Measurements from ENCODE around the gene CHML.
"Not testable (repeated sequence)": the region's sequence is repeated elsewhere in the genome, so short reads cannot be mapped to it uniquely, and the experiment has no call there.

CHML gene

GRCh38 chr1:241640149-241640866 is at the start of gene CHML, which contains the start of gene OPN3:
TSS of gene CHML (minus strand) at chr1:241640369. CDS start at chr1:241635766, 4,603 bp downstream.
TSS of gene OPN3 (minus strand) at chr1:241640369. CDS start at chr1:241640254, 115 bp downstream.
- ChIA-PET CTCF (interaction anchor here (0.9 to 1.3 kb wide), 2 partner anchors 29 to 194 kb away, joined by 3 read pairs; no protein-coding TSS in a partner anchor), POLR2A (interaction anchor here (0.6 to 1.0 kb wide), 3 partner anchors 14 to 202 kb away, joined by 3 to 6 read pairs (median 3); no protein-coding TSS in a partner anchor)
- peak within 1 kb of the TSS; percentile 98 for H3K4me3 ChIP-seq (ENCODE audit: low read depth, low read length)
- no peak for TF ChIP-seq CTCF (IDR thresholded peaks at IDR 0.05; ENCODE audit: insufficient read depth, low read length, missing control alignments)
- no peak for DNase-seq (ENCODE audit: low read depth, low spot score)

- TF ChIP-seq CTCF (IDR thresholded peaks at IDR 0.05; ENCODE audit: insufficient read depth, low read length, missing control alignments) = no peak
- DNase-seq (ENCODE audit: low read depth, low spot score) = no peak
- CTCF ChIA-PET = no interaction called here
- POLR2A ChIA-PET = no interaction called here
- no peak overlapping the region for H3K4me3 ChIP-seq (ENCODE audit: low read depth, low read length)
Observed at GRCh38 chr1:241688940-241689368, 48.8 kb upstream of the CHML start.

- POLR2A ChIA-PET = no interaction called here
- CTCF ChIA-PET = no interaction called here
- DNase-seq (ENCODE audit: low read depth, low spot score) = no peak
- no peak overlapping the region for H3K4me3 ChIP-seq (ENCODE audit: low read depth, low read length)
- TF ChIP-seq CTCF (IDR thresholded peaks at IDR 0.05; ENCODE audit: insufficient read depth, low read length, missing control alignments) = no peak
Observed at GRCh38 chr1:241684108-241684507, 43.9 kb upstream of the CHML start.

GRCh38 chr1:241682921-241683320 is 42.8 kb upstream of the CHML start:
- TF ChIP-seq CTCF (IDR thresholded peaks at IDR 0.05; ENCODE audit: insufficient read depth, low read length, missing control alignments) = no peak
- ChIA-PET CTCF (no interaction called here), POLR2A (no interaction called here)
- no peak for DNase-seq (ENCODE audit: low read depth, low spot score)
- no peak overlapping the region for H3K4me3 ChIP-seq (ENCODE audit: low read depth, low read length)

- H3K4me3 ChIP-seq (ENCODE audit: low read depth, low read length); POLR2A ChIA-PET; CTCF ChIA-PET; DNase-seq (ENCODE audit: low read depth, low spot score): not testable (repeated sequence)
Observed at GRCh38 chr1:241681861-241682448, 41.8 kb upstream of the CHML start.

GRCh38 chr1:241679961-241680360 is 39.8 kb upstream of the CHML start:
- no peak for DNase-seq (ENCODE audit: low read depth, low spot score)
- ChIA-PET POLR2A (no interaction called here), CTCF (no interaction called here)
- H3K4me3 ChIP-seq (ENCODE audit: low read depth, low read length) = no peak overlapping the region
- no peak for TF ChIP-seq CTCF (IDR thresholded peaks at IDR 0.05; ENCODE audit: insufficient read depth, low read length, missing control alignments)
